HCT116 (cell line): Measurements from ENCODE around the gene CPTP. TPM values are rescaled to one million over a fixed set of nuclear protein-coding genes. Genes with fewer than 3 reads are reported as not detected.

Experiments used
- ATAC-seq: fragments of 200-7000 bp; cut with Tn5 transposase; 2 replicates; pipeline ENCODE4 v1.9.1; 2020; ENCODE audit warnings: mild to moderate bottlenecking, moderate library complexity
- BruUV-seq: library from RNA; stranded (reverse); fragments of 400-500 nt; replicated peaks from 2 replicates; lab custom pipeline; 2021; lab: Mats Ljungman, UMichigan
- CTCF ChIA-PET: fragments of 300-600 bp; sonication (Branson Sonifier 250); formaldehyde crosslinking; loops from one replicate; lab custom pipeline; 2021; ENCODE audit warnings: antibody characterized with exemption; lab: Charles Lee
- POLR2A ChIA-PET: fragments of 300-600, 350-600 bp; sonication (Branson Sonifier 250); formaldehyde crosslinking; loops from one replicate; lab custom pipeline; 2021; ENCODE audit warnings: antibody characterized with exemption; lab: Charles Lee
- RAD21 ChIA-PET, 2 experiments: fragments of 300-600 bp; sonication (Branson Sonifier 250); formaldehyde crosslinking; loops; one replicate each; lab custom pipeline; 2023; ENCODE audit warnings: low total read pairs in 2 of 2; ENCODE audit not compliant: uncharacterized antibody in 2 of 2, unreplicated experiment in 2 of 2, low non-redundant PET in 1 of 2; lab: Charles Lee
- DNase-seq: peaks from one replicate; pipeline ENCODE4 v3.0.0-alpha.2; 2010; ENCODE audit warnings: low read depth, low spot score
- H2AFZ ChIP-seq: fragments of 200-600 bp; shearing (Covaris generic), sonication (generic); 2 replicates; pipeline ENCODE4 v1.6.1; 2017; ENCODE audit warnings: low read depth, mixed run types, mixed read lengths, antibody characterized with exemption, low read length; ENCODE audit not compliant: poor library complexity, severe bottlenecking
- H3K27ac ChIP-seq: 2 replicates; pipeline ENCODE4 v1.5.1; 2012; ENCODE audit warnings: low read depth, low read length
- H3K27me3 ChIP-seq: fragments of 200-600 bp; sonication (generic); 2 replicates; pipeline ENCODE4 v1.6.1; 2016; ENCODE audit warnings: mixed run types, low read length, mixed read lengths; ENCODE audit not compliant: insufficient read depth
- H3K36me3 ChIP-seq, 2 experiments: fragments of 200-500 bp in 1 of 2; fragments of 200-600 bp in 1 of 2; sonication (Bioruptor generic) in 1 of 2; sonication (generic) in 1 of 2; 2 replicates each; pipeline versions ENCODE4 v1.5.1 to v1.6.1; 2014 to 2016; ENCODE audit warnings: low read length in 2 of 2, inconsistent platforms in 1 of 2, mixed read lengths in 1 of 2, mixed run types in 1 of 2; ENCODE audit not compliant: insufficient read depth in 2 of 2, control insufficient read depth in 1 of 2
- H3K4me1 ChIP-seq, 2 experiments: fragments of 200-600 bp in 1 of 2; sonication (generic) in 1 of 2; 2 replicates each; pipeline versions ENCODE4 v1.5.1 to v1.6.1; 2012 to 2017; ENCODE audit warnings: low read length in 2 of 2, inconsistent platforms in 1 of 2, mild to moderate bottlenecking in 1 of 2, mixed read lengths in 1 of 2, mixed run types in 1 of 2, moderate library complexity in 1 of 2; ENCODE audit not compliant: insufficient read depth in 2 of 2, control insufficient read depth in 1 of 2
- H3K4me2 ChIP-seq: fragments of 200-600 bp; sonication (generic); 2 replicates; pipeline ENCODE4 v1.6.1; 2017; ENCODE audit warnings: mixed run types, low read length, mixed read lengths
- H3K4me3 ChIP-seq, 2 experiments: fragments of 200-600 bp in 1 of 2; sonication (generic) in 1 of 2; replicated peaks in 1 of 2; 2 replicates each; pipeline ENCODE4 v1.5.1; 2011 to 2016; ENCODE audit warnings: low read length in 2 of 2, control low read depth in 1 of 2, low read depth in 1 of 2, mild to moderate bottlenecking in 1 of 2, mixed read lengths in 1 of 2, mixed run types in 1 of 2
- H3K79me2 ChIP-seq: fragments of 200-600 bp; sonication (generic); 2 replicates; pipeline ENCODE4 v1.6.1; 2017; ENCODE audit warnings: mild to moderate bottlenecking, mixed run types, low read length, moderate library complexity, mixed read lengths; ENCODE audit not compliant: insufficient read depth
- H3K9ac ChIP-seq: fragments of 200-600 bp; sonication (generic); 2 replicates; pipeline ENCODE4 v1.6.1; 2016; ENCODE audit warnings: low read length, mixed read lengths
- H3K9me2 ChIP-seq: fragments of 200-600 bp; sonication (generic), shearing (Covaris generic); 2 replicates; pipeline ENCODE4 v1.6.1; 2017; ENCODE audit warnings: mixed run types, mild to moderate bottlenecking, moderate library complexity; ENCODE audit not compliant: insufficient read depth
- H3K9me3 ChIP-seq, 2 experiments: fragments of 200-500 bp in 1 of 2; fragments of 200-600 bp in 1 of 2; sonication (Bioruptor generic) in 1 of 2; sonication (generic) in 1 of 2; 2 replicates each; pipeline ENCODE4 v1.6.1; 2014 to 2017; ENCODE audit warnings: low read length in 2 of 2, mixed read lengths in 2 of 2, inconsistent platforms in 1 of 2, low read depth in 1 of 2, mild to moderate bottlenecking in 1 of 2, mixed run types in 1 of 2, moderate library complexity in 1 of 2; ENCODE audit not compliant: control insufficient read depth in 1 of 2, insufficient read depth in 1 of 2
- H4K20me1 ChIP-seq: fragments of 200-600 bp; sonication (generic), shearing (Covaris generic); 2 replicates; pipeline ENCODE4 v1.6.1; 2017; ENCODE audit warnings: mixed run types, mild to moderate bottlenecking, moderate library complexity; ENCODE audit not compliant: insufficient read depth
- CTCF ChIP-seq, 3 experiments: fragments of 200-600 bp in 1 of 3; sonication (generic) in 1 of 3; IDR thresholded peaks in 2 of 3; conservative IDR thresholded peaks in 1 of 3; 2 replicates each; pipeline ENCODE4 v1.5.1; 2012 to 2017; ENCODE audit warnings: low read depth in 2 of 3, low read length in 2 of 3, antibody characterized with exemption in 1 of 3, borderline replicate concordance in 1 of 3, control low read depth in 1 of 3, mild to moderate bottlenecking in 1 of 3, mixed read lengths in 1 of 3, mixed run types in 1 of 3, moderate library complexity in 1 of 3; ENCODE audit not compliant: insufficient read depth in 1 of 3
- ELF1 ChIP-seq: IDR thresholded peaks from 2 replicates; pipeline ENCODE4 v1.6.1; 2012; ENCODE audit warnings: low read depth, borderline replicate concordance
- EZH2phosphoT487 ChIP-seq: fragments of 200-600 bp; IDR thresholded peaks from 2 replicates; pipeline ENCODE4 v1.6.1; 2018; ENCODE audit warnings: antibody characterized with exemption, borderline replicate concordance
- MAX ChIP-seq: IDR thresholded peaks from 2 replicates; pipeline ENCODE4 v1.6.1; 2012
- intact Hi-C: fragments of 100-400 bp; cut with micrococcal nuclease; formaldehyde crosslinking; loops from 2 replicates; pipeline ENCODE4 v1.10.0; 2022
- total RNA-seq: library from RNA; stranded (reverse); gene quantifications from one replicate; pipeline ENCODE4 v1.2.1, GENCODE V29; 2021; ENCODE audit not compliant: unreplicated experiment

The CPTP gene
- total RNA-seq, 1 experiment from 2014 or later = 16.3 TPM

- no peak for TF ChIP-seq MAX
- TF ChIP-seq ELF1 = no peak
- TF ChIP-seq CTCF (IDR thresholded peaks at IDR 0.05 in 2 of 3, conservative IDR thresholded peaks at IDR 0.05 in 1 of 3; ENCODE audit: borderline replicate concordance in 1 of 3, insufficient read depth in 1 of 3, low read depth in 2 of 3, low read length in 2 of 3) = peak in 1 of 3 experiments; percentile 34; a peak in 1 of 6 replicates
- TF ChIP-seq EZH2phosphoT487 = no peak
- H3K36me3 ChIP-seq = peaks cover 0 to 4% of the 10 kb centered on the region in 2 experiments; a peak in 3 of 4 replicates
- peaks cover 36% of the 10 kb centered on the region for H3K79me2 ChIP-seq
- ChIA-PET CTCF (no interaction called here), RAD21 (no interaction called here), POLR2A (no interaction called here)
- intact Hi-C loops = loop anchor here (5.0 kb wide), 1 partner anchor 41 kb away; the partner anchor contains the start of gene DVL1
- H4K20me1 ChIP-seq = peaks cover 3% of the 10 kb centered on the region; the same call in 1 of the 2 replicates
- no peak overlapping the region for H2AFZ ChIP-seq
- peak overlapping the region; percentile 79 for H3K9ac ChIP-seq
- ATAC-seq (no peak), DNase-seq (no peak)
- H3K4me2 ChIP-seq = peak overlapping the region; percentile 99
- H3K27ac ChIP-seq = peak overlapping the region; percentile 99
- no peaks in the 10 kb centered on the region for H3K27me3 ChIP-seq
- peak overlapping the region; percentile 60 to 86 for H3K4me3 ChIP-seq
- peaks cover 36 to 60% of the 10 kb centered on the region in 2 experiments for H3K4me1 ChIP-seq
- BruUV-seq = no TSS peak
- H3K9me2 ChIP-seq = no peaks in the 10 kb centered on the region
- no peaks in the 10 kb centered on the region for H3K9me3 ChIP-seq
Observed at GRCh38 chr1:1306070-1306660, 18.4 kb upstream of the CPTP start.
